Uterus (tissue), 4 donors: ENCODE measurements around the gene ITGA11. TPM values are rescaled to one million over a fixed set of nuclear protein-coding genes. Genes with fewer than 3 reads are reported as not detected.

ENCODE experiments used
- DNase-seq, 2 donors: peaks; one replicate each; pipeline ENCODE4 v3.0.0-alpha.2; 2019 to 2020
- H3K27ac ChIP-seq, 2 donors: fragments of 200-600 bp; sonication (generic); 1 replicate in 1 of 2; 2 replicates in 1 of 2; pipeline ENCODE4 v1.5.1; 2016 to 2018
- H3K27me3 ChIP-seq, 2 donors: fragments of 200-600 bp; sonication (generic); one replicate each; pipeline ENCODE4 v1.5.1; 2018 to 2019; ENCODE audit warnings: control low read depth in 1 of 2
- H3K36me3 ChIP-seq, 2 donors: fragments of 200-600 bp; sonication (generic); one replicate each; pipeline ENCODE4 v1.5.1; 2019; ENCODE audit warnings: control low read depth in 1 of 2
- H3K4me1 ChIP-seq, 2 donors: fragments of 200-600 bp; sonication (generic); one replicate each; pipeline ENCODE4 v1.5.1; 2018 to 2019; ENCODE audit warnings: control low read depth in 1 of 2
- H3K4me3 ChIP-seq, 2 donors: fragments of 200-600 bp; sonication (generic); 1 replicate in 1 of 2; 2 replicates in 1 of 2; pipeline ENCODE4 v1.5.1; 2018 to 2019; ENCODE audit warnings: mild to moderate bottlenecking in 1 of 2
- H3K9me3 ChIP-seq, 2 donors: fragments of 200-600 bp; sonication (generic); one replicate each; pipeline ENCODE4 v1.5.1; 2019; ENCODE audit warnings: control low read depth in 1 of 2
- CTCF ChIP-seq, 4 experiments: fragments of 200-600 bp in 2 of 4; fragments of 450-650 bp in 2 of 4; sonication (generic) in 2 of 4; IDR thresholded peaks; one replicate each; pipeline ENCODE4 v1.5.1; 2016 to 2019; ENCODE audit warnings: antibody characterized with exemption in 4 of 4, mild to moderate bottlenecking in 2 of 4, moderate library complexity in 1 of 4
- POLR2A ChIP-seq, 2 donors: fragments of 450-650 bp; IDR thresholded peaks; one replicate each; pipeline ENCODE4 v1.6.1; 2016; ENCODE audit warnings: antibody characterized with exemption in 2 of 2, mild to moderate bottlenecking in 1 of 2, moderate library complexity in 1 of 2
- intact Hi-C: fragments of 100-400 bp; cut with DNase I; formaldehyde crosslinking; loops from one replicate; pipeline ENCODE4 v1.15.1; 2023; ENCODE audit warnings: low total_unique reads
- total RNA-seq, 4 donors: library from RNA; depleted of rRNA in 3 of 4; stranded (reverse); fragments of >200 nt in 3 of 4; gene quantifications; one replicate each; pipeline versions ENCODE4 v1.1.0 to v1.2.4, GENCODE V29; 2014 to 2023
- donor health status: DM: yes; HTN: yes; CAD: no.

Gene ITGA11
- total RNA-seq, 4 donors from 2014 or later: 37.3 to 106 (median 61.1) TPM

- intact Hi-C loops: no loop called here
Measured at GRCh38 chr15:68354268-68354667, 77.7 kb downstream of the ITGA11 start.

GRCh38 chr15:68353421-68354135, 78.4 kb downstream of the ITGA11 start:
- no peaks in the 10 kb centered on the region for H3K9me3 ChIP-seq
- peaks cover 8 to 18% of the 10 kb centered on the region in 2 donors for H3K4me1 ChIP-seq
- H3K36me3 ChIP-seq: no peaks in the 10 kb centered on the region
- no peak overlapping the region for H3K4me3 ChIP-seq
- DNase-seq: peak in 1 of 2 donors; percentile 61
- peak overlapping the region; percentile 94 to 96 for H3K27ac ChIP-seq
- H3K27me3 ChIP-seq: no peaks in the 10 kb centered on the region
- intact Hi-C loops: no loop called here
- TF ChIP-seq CTCF (IDR thresholded peaks at IDR 0.05): no peak
- no peak for TF ChIP-seq POLR2A (IDR thresholded peaks at IDR 0.05)

More at GRCh38 chr15:68354268-68354667, 77.7 kb downstream of the ITGA11 start:
- DNase-seq: no peak
- H3K4me1 ChIP-seq: peaks cover 8 to 18% of the 10 kb centered on the region in 2 donors
- no peaks in the 10 kb centered on the region for H3K27me3 ChIP-seq
- H3K4me3 ChIP-seq: no peak overlapping the region
- peak overlapping the region; percentile 94 to 96 for H3K27ac ChIP-seq
- no peak for TF ChIP-seq CTCF (IDR thresholded peaks at IDR 0.05)
- TF ChIP-seq POLR2A (IDR thresholded peaks at IDR 0.05): no peak
- no peaks in the 10 kb centered on the region for H3K36me3 ChIP-seq
- no peaks in the 10 kb centered on the region for H3K9me3 ChIP-seq

GRCh38 chr15:68352401-68353062, 79.4 kb downstream of the ITGA11 start:
- Histone ChIP-seq H3K27me3 (no peaks in the 10 kb centered on the region), H3K4me3 (no peak overlapping the region), H3K27ac (peak overlapping the region; percentile 94 to 96), H3K4me1 (peaks cover 8 to 18% of the 10 kb centered on the region in 2 donors), H3K9me3 (no peaks in the 10 kb centered on the region), H3K36me3 (no peaks in the 10 kb centered on the region)
- no peak for TF ChIP-seq POLR2A (IDR thresholded peaks at IDR 0.05)
- TF ChIP-seq CTCF (IDR thresholded peaks at IDR 0.05): peak in 1 of 4 experiments; percentile 9
- DNase-seq: peak; percentile 72 to 91
- intact Hi-C loops: no loop called here

- TF ChIP-seq CTCF (IDR thresholded peaks at IDR 0.05) (no peak), POLR2A (IDR thresholded peaks at IDR 0.05) (no peak)
- H3K4me1 ChIP-seq: peaks cover 8 to 12% of the 10 kb centered on the region in 2 donors
- intact Hi-C loops: no loop called here
Measured at GRCh38 chr15:68349151-68349550, 82.8 kb downstream of the ITGA11 start.

GRCh38 chr15:68348606-68349005, 83.4 kb downstream of the ITGA11 start:
- peaks cover 6 to 8% of the 10 kb centered on the region in 2 donors for H3K4me1 ChIP-seq
- peak overlapping the region; percentile 29 to 51 for H3K27ac ChIP-seq

More at GRCh38 chr15:68349151-68349550, 82.8 kb downstream of the ITGA11 start:
- no peaks in the 10 kb centered on the region for H3K9me3 ChIP-seq
- H3K4me3 ChIP-seq: no peak overlapping the region
- peak overlapping the region; percentile 29 to 51 for H3K27ac ChIP-seq
- H3K27me3 ChIP-seq: no peaks in the 10 kb centered on the region
- no peaks in the 10 kb centered on the region for H3K36me3 ChIP-seq
- no peak for DNase-seq

More at GRCh38 chr15:68348606-68349005, 83.4 kb downstream of the ITGA11 start:
- TF ChIP-seq POLR2A (IDR thresholded peaks at IDR 0.05): no peak
- no peak for TF ChIP-seq CTCF (IDR thresholded peaks at IDR 0.05)
- Histone ChIP-seq H3K9me3 (no peaks in the 10 kb centered on the region), H3K4me3 (no peak overlapping the region), H3K36me3 (no peaks in the 10 kb centered on the region), H3K27me3 (no peaks in the 10 kb centered on the region)
- DNase-seq: no peak
- intact Hi-C loops: no loop called here
